GM23248 (cell line): ENCODE data around the gene ARFIP1. TPM values are rescaled to one million over a fixed set of nuclear protein-coding genes. Genes with fewer than 3 reads are reported as not detected.

Source experiments
- DNase-seq: peaks from one replicate; pipeline ENCODE4 v3.0.0-alpha.2; 2015
- H2AFZ ChIP-seq: fragments of 200-600 bp; sonication (generic); 2 replicates; pipeline ENCODE4 v1.6.1; 2016; ENCODE audit warnings: antibody characterized with exemption
- H3F3A ChIP-seq: fragments of 200-600 bp; sonication (generic); 2 replicates; pipeline ENCODE4 v1.6.1; 2016; ENCODE audit warnings: mild to moderate bottlenecking, antibody characterized with exemption, mixed run types; ENCODE audit not compliant: insufficient read depth
- H3K27ac ChIP-seq: fragments of 200-600 bp; sonication (generic); 2 replicates; pipeline ENCODE4 v1.5.1; 2016; ENCODE audit warnings: mild to moderate bottlenecking
- H3K27me3 ChIP-seq: fragments of 200-600 bp; sonication (generic); replicated peaks from 2 replicates; pipeline ENCODE4 v1.6.1; 2016; ENCODE audit warnings: mild to moderate bottlenecking; ENCODE audit not compliant: insufficient read depth
- H3K36me3 ChIP-seq: fragments of 200-600 bp; sonication (generic); 2 replicates; pipeline ENCODE4 v1.6.1; 2016; ENCODE audit warnings: low read depth, mild to moderate bottlenecking
- H3K4me1 ChIP-seq: fragments of 200-600 bp; sonication (generic); 2 replicates; pipeline ENCODE4 v1.6.1; 2016; ENCODE audit warnings: mild to moderate bottlenecking; ENCODE audit not compliant: insufficient read depth
- H3K4me2 ChIP-seq: fragments of 200-600 bp; sonication (generic); one replicate; pipeline ENCODE4 v1.6.1; 2016; ENCODE audit warnings: mild to moderate bottlenecking; ENCODE audit not compliant: unreplicated experiment
- H3K4me3 ChIP-seq: fragments of 200-600 bp; sonication (generic); 2 replicates; pipeline ENCODE4 v1.5.1; 2016; ENCODE audit warnings: mild to moderate bottlenecking
- H3K79me2 ChIP-seq: fragments of 200-600 bp; sonication (generic); 2 replicates; pipeline ENCODE4 v1.6.1; 2016; ENCODE audit warnings: mild to moderate bottlenecking; ENCODE audit not compliant: insufficient read depth
- H3K9ac ChIP-seq: fragments of 200-600 bp; sonication (generic); 2 replicates; pipeline ENCODE4 v1.6.1; 2016; ENCODE audit warnings: mild to moderate bottlenecking
- H3K9me2 ChIP-seq: fragments of 200-600 bp; sonication (generic); 2 replicates; pipeline ENCODE4 v1.6.1; 2016; ENCODE audit warnings: mixed run types, mild to moderate bottlenecking, moderate library complexity; ENCODE audit not compliant: insufficient read depth
- H3K9me3 ChIP-seq: fragments of 200-600 bp; sonication (generic); one replicate; pipeline ENCODE4 v1.6.1; 2017; ENCODE audit warnings: low read depth
- H4K20me1 ChIP-seq: fragments of 200-600 bp; sonication (generic); 2 replicates; pipeline ENCODE4 v1.6.0; 2016; ENCODE audit not compliant: insufficient read depth
- EZH2 ChIP-seq: fragments of 200-600 bp; sonication (generic); IDR thresholded peaks from 2 replicates; pipeline ENCODE4 v1.6.1; 2018; ENCODE audit warnings: antibody characterized with exemption, mild to moderate bottlenecking; ENCODE audit not compliant: insufficient read depth, poor library complexity, severe bottlenecking
- EZH2phosphoT487 ChIP-seq: fragments of 200-600 bp; sonication (generic); IDR thresholded peaks from 2 replicates; pipeline ENCODE4 v1.6.1; 2018; ENCODE audit warnings: antibody characterized with exemption, moderate library complexity, mild to moderate bottlenecking, low read depth; ENCODE audit not compliant: insufficient read depth
- WGBS, 2 experiments: methylation state at CpG; one replicate each; pipeline ENCODE4 v1.1.6; 2015 to 2017; ENCODE audit warnings: low lambda C conversion rate in 2 of 2, low coverage in 1 of 2; ENCODE audit errors: missing lambda C conversion rate in 2 of 2; 5-methylcytosine and 5-hydroxymethylcytosine counted together
- in situ Hi-C: fragments of 300-500 bp; cut with MboI; formaldehyde crosslinking; loops from 2 replicates; pipeline ENCODE4 v1.15.0; 2020
- polyA plus RNA-seq: library from polyadenylated mRNA; unstranded; fragments of >200 nt; fragmentation: Nextera tagmentation; extraction: Ambion mirVana; gene quantifications from 2 replicates; pipeline ENCODE4 v1.2.1, GENCODE V29; 2016
- total RNA-seq: library from RNA; depleted of rRNA; stranded (reverse); fragments of >200 nt; shearing (Covaris generic); gene quantifications from 2 replicates; pipeline ENCODE4 v1.2.3, GENCODE V29; 2014

Gene ARFIP1
- total and polyA plus RNA-seq, 2 experiments from 2014 or later, result 40.7 to 61.4 TPM

DNA sequence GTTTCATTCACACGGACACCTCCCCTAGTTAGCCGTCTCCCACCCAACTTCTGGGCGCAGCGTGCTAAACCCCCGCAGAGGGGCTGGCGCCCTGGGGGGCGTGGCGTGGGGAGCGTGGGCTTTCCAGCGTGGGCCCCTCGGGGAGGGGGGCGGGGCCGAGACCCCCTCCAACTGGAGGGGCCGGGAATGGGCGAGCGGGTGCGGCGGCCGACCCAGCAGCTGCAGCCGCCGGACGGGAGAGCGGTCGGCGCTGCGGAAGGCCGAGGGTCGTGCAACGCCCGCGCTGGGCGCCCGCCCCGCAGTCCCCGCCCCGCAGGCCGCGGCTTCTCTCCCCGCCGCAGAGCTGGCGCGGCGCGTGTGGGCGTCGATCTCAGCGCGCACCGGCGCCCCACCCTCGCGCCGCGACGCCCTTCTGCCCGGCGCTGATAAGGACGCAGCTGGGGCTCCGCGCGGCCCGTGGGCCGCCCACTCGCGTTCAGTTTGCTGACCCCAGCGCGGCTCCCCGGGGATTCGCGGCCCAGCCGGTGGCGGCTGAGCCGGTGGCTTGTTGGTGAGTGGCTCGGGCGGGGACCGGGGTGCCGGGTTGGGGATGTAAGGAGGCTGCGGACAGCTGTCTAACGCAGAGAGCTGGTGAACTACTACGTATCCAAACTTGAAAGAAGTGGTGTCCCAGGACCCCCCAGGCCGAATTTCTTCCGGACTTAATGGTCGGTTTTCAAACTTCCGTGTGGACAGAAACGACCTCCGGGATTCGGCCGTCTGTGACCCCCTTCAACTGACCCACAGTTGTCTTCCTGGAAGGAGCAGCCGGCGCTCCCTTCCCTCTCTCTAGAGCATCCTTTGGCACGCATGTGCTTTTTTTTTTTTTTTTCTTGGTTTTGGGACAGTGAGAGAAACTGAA is 157.8 kb downstream of the ARFIP1 start:
- peak overlapping the region; percentile 46 for H3K9ac ChIP-seq
- in situ Hi-C loops, result no loop called here
- 1 to 2% methylated on average over 56 to 62 of the region's 91 CpGs for WGBS, 2 experiments

DNA sequence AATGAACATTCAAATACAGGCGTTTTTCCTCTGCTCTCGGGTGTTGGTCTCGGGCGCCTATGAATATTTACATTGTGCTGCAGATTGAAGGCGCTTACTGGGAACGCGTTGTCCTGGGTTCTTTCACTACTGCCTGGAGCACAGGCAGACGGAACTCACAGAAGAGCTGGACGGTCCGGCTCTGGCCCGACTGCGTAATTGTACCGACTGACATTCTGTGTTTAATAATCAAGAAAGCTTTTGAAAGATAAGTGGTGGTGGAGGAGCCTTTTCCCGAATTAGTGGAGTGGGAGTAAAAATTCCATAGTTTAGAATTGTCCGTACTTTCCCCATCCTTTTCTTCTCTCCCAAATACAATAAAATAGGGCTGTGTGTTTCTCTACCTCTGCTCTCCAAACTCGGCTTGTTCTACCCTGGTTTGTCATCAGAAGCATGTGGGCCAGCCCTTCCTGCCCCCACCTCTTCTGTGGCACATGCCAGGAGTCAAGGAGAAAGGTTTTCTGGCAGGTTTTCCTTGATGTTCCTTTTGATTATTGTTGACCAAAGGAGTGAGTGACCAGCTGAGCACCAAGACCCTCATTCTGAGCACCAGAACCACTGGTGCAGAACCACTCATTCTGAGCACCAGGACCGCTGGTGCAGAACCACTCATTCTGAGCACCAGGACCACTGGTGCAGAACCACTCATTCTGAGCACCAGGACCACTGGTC is 158.6 kb downstream of the ARFIP1 start:
- Histone ChIP-seq H3K9me2 (no peaks in the 10 kb centered on the region), H3K9ac (peak overlapping the region; percentile 46; the same call in 1 of the 2 replicates), H3K36me3 (no peaks in the 10 kb centered on the region), H3K4me3 (peak overlapping the region; percentile 79), H4K20me1 (no peaks in the 10 kb centered on the region), H3K4me2 (peak overlapping the region; percentile 93), H3K27me3 (0 out of 2 replicates have a peak, but pooled peaks cover 8% of the 10 kb centered on the region), H2AFZ (peak overlapping the region; percentile 84), H3K27ac (no peak overlapping the region), H3K4me1 (peaks cover 2% of the 10 kb centered on the region), H3K79me2 (no peaks in the 10 kb centered on the region), H3K9me3 (no peaks in the 10 kb centered on the region), H3F3A (0 out of 2 replicates have a peak, but pooled peaks cover 1% of the 10 kb centered on the region)
- 8 to 9% methylated on average over 17 of the region's 17 CpGs for WGBS, 2 experiments
- TF ChIP-seq EZH2 (no peak), EZH2phosphoT487 (no peak)
- DNase-seq, result peak; percentile 46
- in situ Hi-C loops, result no loop called here

More for the DNA sequence above, 157.8 kb downstream of the ARFIP1 start:
- Histone ChIP-seq H3K36me3 (no peaks in the 10 kb centered on the region), H3K4me2 (peak overlapping the region; percentile 93), H2AFZ (peak overlapping the region; percentile 84), H3K27me3 (0 out of 2 replicates have a peak, but pooled peaks cover 8% of the 10 kb centered on the region), H3K79me2 (no peaks in the 10 kb centered on the region), H3K9me2 (no peaks in the 10 kb centered on the region), H4K20me1 (no peaks in the 10 kb centered on the region), H3K4me3 (peak overlapping the region; percentile 79), H3F3A (no peaks in the 10 kb centered on the region), H3K9me3 (no peaks in the 10 kb centered on the region), H3K4me1 (no peaks in the 10 kb centered on the region), H3K27ac (no peak overlapping the region)
- TF ChIP-seq EZH2phosphoT487 (no peak), EZH2 (no peak)
- peak; percentile 68 for DNase-seq

DNA sequence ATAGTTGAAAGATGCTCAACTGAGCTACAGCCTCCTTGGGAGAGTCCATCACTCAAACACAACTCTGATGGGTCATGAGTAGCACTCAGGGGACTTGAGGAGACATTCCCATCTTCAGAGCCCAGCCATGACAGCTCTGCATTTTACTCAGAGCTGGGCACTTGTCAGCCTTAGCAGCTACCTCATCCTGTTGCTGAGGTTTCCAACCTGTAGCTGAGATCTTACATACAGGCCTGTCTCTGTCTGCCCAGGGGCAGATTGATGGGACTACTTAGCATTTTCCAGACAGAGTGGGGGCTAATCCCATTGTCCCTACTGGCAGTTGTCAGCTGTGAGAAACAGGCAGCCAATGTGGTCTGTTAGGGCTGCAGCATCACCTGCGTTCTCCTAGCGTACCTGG is 159.9 kb downstream of the ARFIP1 start:
- TF ChIP-seq EZH2phosphoT487 (no peak), EZH2 (no peak)
- DNase-seq, result no peak
- no peak overlapping the region for H3K27ac ChIP-seq
- no peaks in the 10 kb centered on the region for H3K79me2 ChIP-seq
- no peak overlapping the region for H3K4me2 ChIP-seq
- peaks cover 14% of the 10 kb centered on the region for H3F3A ChIP-seq
- H3K9me3 ChIP-seq, result no peaks in the 10 kb centered on the region
- H3K27me3 ChIP-seq, result 0 out of 2 replicates have a peak, but pooled peaks cover 8% of the 10 kb centered on the region
- H3K9me2 ChIP-seq, result no peaks in the 10 kb centered on the region
- peaks cover 14% of the 10 kb centered on the region for H3K4me1 ChIP-seq
- in situ Hi-C loops, result no loop called here
- H3K4me3 ChIP-seq, result no peak overlapping the region
- WGBS, 2 experiments, result 93 to 97% methylated on average over 2 of the region's 2 CpGs
- no peak overlapping the region for H2AFZ ChIP-seq
- H3K36me3 ChIP-seq, result no peaks in the 10 kb centered on the region
- no peak overlapping the region for H3K9ac ChIP-seq
- H4K20me1 ChIP-seq, result no peaks in the 10 kb centered on the region

DNA sequence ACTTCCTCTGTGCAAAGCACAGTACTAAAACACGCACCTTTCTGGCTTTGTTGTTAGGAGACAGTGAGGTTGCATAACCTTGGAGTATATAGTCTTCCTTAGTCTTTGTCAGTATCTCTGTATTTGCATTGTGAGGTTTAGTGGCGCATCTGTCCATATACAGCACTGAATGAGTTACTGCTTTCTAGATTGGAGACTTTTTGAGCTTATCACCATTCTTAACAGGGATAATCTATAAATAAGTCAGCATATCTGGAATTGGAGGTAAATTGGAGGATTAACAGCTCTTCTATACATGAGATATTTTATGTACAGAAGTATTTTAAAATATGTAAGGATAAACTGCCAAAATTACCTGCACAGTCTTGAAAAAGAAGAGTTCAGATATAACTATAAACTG is 160.7 kb downstream of the ARFIP1 start:
- no peaks in the 10 kb centered on the region for H4K20me1 ChIP-seq
- no peaks in the 10 kb centered on the region for H3K9me2 ChIP-seq
- no peak for TF ChIP-seq EZH2phosphoT487
- TF ChIP-seq EZH2, result no peak
- in situ Hi-C loops, result no loop called here
- no peak overlapping the region for H2AFZ ChIP-seq
- no peaks in the 10 kb centered on the region for H3K79me2 ChIP-seq
- no peak overlapping the region for H3K9ac ChIP-seq
- H3K4me1 ChIP-seq, result peaks cover 15% of the 10 kb centered on the region
- DNase-seq, result no peak
- no peaks in the 10 kb centered on the region for H3K36me3 ChIP-seq
- no peak overlapping the region for H3K27ac ChIP-seq
- no peak overlapping the region for H3K4me3 ChIP-seq
- H3K4me2 ChIP-seq, result no peak overlapping the region
- H3K27me3 ChIP-seq, result 0 out of 2 replicates have a peak, but pooled peaks cover 4% of the 10 kb centered on the region
- WGBS, 2 experiments, result 98 to 99% methylated on average over 2 of the region's 2 CpGs
- peaks cover 16% of the 10 kb centered on the region for H3F3A ChIP-seq
- H3K9me3 ChIP-seq, result no peaks in the 10 kb centered on the region
